Measurements from ENCODE around the gene CHD6. TPM values are rescaled to one million over a fixed set of nuclear protein-coding genes. Genes with fewer than 3 reads are reported as not detected.

CHD6 gene
- polyA plus RNA-seq, 3 donors: 44.6 to 53.8 (median 47.4) TPM

- DNase-seq (ENCODE audit: low read depth in 3 of 3, low spot score in 2 of 3): no peak
Measured at GRCh38 chr20:41373931-41374920, 244.0 kb downstream of the CHD6 start.

DNA sequence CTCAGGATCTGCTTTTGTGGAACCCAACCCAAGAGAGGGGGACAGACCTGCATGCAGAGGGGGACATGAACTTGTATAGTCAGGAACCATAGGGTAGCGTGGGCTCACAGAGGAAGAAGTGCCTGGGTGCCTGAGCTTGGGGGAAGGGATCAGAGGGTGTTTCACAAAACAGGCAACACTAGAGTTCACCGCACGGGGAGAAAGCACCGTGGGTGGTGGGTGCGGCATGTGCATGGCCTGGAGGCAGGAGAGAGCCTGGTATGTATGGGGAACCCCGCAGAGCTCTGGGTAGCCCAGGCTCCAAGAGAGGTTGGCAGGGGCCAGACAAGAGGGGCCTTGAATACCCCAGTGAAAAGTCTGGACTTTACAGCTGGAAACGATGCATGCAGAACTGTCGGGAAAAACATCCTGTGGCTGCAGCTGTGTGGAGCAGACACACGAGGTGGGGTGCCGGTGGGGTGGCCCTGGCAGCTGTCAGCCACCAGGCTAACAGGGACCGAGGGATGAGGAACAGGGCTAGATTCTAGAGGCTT, 244.9 kb downstream of the CHD6 start:
- no peak for DNase-seq (ENCODE audit: low read depth in 3 of 3, low spot score in 2 of 3)

- no peak for DNase-seq (ENCODE audit: low read depth in 3 of 3, low spot score in 2 of 3)
Measured at GRCh38 chr20:41371371-41371770, 246.8 kb downstream of the CHD6 start.

DNA sequence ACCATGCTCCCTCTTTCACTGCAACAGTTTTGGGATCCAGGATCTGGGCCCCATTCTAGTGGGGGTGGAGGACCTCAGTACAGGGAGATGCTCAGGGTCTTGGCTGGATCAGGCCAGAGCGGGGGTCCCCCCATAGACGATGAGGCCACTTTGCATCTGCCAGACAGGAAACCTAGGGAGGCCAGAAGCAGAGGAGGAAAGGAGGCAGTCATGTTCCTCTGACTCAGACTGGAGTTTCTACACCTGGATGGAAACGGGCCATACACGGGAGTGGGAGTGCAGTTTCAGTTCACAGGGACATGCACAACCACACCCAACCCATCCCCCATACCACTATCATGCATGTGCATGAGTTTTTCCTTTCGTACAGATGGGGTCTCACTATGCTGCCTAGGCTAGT, 248.0 kb downstream of the CHD6 start:
- no peak for DNase-seq (ENCODE audit: low read depth in 3 of 3, low spot score in 2 of 3)

DNA sequence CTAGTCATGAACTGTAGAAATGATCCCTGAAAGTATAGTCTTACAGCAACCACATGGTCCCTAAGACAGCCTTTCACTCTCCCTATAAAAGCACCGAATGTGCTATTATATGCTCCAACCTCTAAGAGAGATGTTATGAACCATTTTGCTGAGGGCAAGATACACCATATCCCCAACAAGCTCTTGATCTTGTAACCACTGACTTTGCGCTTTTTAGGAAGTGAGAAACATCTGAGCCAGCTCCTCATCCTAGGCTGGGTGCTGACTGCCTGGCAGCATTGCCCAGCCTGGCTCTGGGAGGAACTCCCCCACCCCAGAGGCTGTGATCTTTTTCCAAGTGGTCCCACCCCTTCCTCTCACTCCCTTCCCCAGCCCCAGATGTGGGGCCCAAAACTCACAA, 248.5 kb downstream of the CHD6 start:
- DNase-seq (ENCODE audit: low read depth in 3 of 3, low spot score in 2 of 3): no peak

GRCh38 chr20:41367956-41368355, 250.2 kb downstream of the CHD6 start:
- DNase-seq (ENCODE audit: low read depth in 3 of 3, low spot score in 2 of 3): no peak

DNA sequence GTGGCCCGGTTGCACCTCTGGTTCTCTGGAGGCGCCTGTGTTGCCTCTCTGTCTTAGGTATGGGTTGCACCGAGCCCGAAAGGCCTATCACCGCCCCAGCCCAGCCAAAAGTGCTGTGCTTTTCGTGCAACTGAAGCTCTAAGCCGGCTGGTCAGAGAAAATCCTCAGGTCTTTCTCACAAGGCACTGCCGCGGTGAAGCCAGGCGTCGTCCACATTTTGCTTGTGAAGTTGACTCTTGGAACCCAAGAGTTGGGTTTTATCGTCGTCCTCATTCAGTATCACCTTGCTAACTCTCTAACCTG, 250.8 kb downstream of the CHD6 start:
- DNase-seq (ENCODE audit: low read depth in 3 of 3, low spot score in 2 of 3): no peak

DNA sequence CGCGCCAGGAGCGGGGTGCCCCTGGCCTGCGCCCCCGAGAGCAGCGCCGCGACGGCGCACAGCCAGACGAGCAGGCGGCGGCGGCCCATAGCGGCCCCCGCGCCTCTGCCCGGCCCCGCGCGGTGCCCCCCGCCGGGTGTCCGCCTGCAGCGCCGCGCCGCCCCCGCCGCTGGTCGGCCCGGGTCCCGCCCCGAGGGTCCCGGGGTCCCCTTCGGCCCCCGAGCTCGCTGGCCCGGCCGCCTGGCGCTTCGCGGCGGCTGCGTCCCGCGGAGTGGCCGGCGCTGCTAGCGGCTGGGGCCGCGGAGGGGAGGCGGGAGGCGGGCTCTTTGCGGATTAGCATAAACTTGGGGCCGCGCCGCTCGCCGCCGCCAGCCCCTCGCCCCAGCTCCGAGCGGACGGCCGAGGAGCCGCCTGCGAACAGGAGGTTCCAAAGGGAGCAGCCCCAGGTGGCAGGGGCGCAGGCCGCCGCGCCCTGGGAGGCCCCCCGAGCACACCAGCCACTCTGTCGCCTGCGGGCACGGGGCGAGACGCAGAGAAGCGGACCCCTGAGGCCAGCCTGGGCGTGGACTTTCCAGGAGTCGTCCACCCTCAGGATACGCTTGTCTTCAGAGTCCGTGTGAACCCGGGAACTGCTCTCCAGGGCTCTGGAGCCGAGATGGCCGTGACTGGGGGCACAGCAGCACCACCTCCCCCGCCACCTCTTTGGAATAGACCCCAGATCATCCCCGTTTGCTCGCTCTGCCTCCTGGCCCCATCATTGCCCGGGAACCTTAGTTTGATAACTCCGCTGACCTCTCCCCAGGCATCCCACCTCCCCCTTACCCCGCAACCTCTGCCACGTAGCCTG, 251.4 kb downstream of the CHD6 start, which contains the start of gene EMILIN3:
Gene EMILIN3, minus strand, starts transcription at position 273 of the 847 bp plus-strand sequence. Its CDS starts 184 bp downstream, at position 89.
- no peak for DNase-seq (ENCODE audit: low read depth in 3 of 3, low spot score in 2 of 3)

- DNase-seq (ENCODE audit: low read depth in 3 of 3, low spot score in 2 of 3): no peak
Measured at GRCh38 chr20:41365777-41366545, 252.2 kb downstream of the CHD6 start.

GRCh38 chr20:41364967-41365765, 253.0 kb downstream of the CHD6 start:
- DNase-seq (ENCODE audit: low read depth in 3 of 3, low spot score in 2 of 3): no peak

DNA sequence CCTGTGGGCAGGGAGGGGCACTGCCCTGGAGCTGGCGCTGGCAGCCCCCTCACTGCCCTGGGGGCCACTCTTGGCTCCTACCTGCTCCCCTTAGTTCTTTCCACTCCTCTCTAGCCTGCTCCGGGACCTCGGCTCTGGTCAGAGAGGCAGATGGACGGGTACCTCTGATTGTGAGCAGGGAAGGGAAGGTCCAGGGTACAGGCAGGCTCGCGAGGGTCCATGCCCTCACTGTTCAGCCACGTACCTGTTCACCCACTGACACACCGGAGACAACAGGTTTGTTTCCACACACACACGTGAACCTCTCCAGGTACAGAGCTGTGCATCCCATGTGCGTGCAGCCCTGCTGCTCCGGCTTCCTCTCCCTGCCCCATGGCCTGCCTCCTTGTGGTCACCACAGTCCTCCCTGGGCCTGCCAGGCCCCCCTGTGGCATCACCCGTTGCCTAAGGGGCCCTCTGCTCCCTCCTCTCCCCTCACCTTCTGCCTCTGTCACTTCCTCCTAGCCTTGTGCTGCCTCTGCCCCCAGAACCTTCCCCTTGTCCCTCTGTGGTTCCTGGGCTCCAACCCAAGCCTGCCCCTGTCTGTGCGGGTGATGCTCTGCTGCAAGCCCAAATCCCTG, 253.8 kb downstream of the CHD6 start:
- no peak for DNase-seq (ENCODE audit: low read depth in 3 of 3, low spot score in 2 of 3)

GRCh38 chr20:41363601-41364000, 254.6 kb downstream of the CHD6 start:
- DNase-seq (ENCODE audit: low read depth in 3 of 3, low spot score in 2 of 3): no peak

DNA sequence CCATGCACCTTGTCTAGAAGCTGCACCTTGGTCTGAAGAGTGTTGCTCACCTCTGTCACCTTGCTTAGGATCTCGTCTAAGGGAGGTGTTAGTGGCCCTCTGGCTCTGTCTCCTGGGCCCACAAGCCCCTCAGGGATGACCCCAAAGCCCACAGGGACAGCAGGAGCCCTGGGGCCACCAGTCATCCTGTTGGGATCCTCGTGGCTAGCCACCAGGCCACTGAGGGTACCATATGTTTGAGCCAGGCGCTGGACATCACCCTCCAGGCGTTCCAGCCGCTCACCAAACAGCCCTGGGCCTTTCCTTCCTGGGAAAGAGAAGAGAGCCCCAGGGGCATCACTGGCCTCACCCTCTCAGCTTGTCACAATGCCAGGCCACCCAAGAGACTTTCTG, 255.4 kb downstream of the CHD6 start:
- no peak for DNase-seq (ENCODE audit: low read depth in 3 of 3, low spot score in 2 of 3)

- no peak for DNase-seq (ENCODE audit: low read depth in 3 of 3, low spot score in 2 of 3)
Measured at GRCh38 chr20:41361757-41362747, 256.1 kb downstream of the CHD6 start.

DNA sequence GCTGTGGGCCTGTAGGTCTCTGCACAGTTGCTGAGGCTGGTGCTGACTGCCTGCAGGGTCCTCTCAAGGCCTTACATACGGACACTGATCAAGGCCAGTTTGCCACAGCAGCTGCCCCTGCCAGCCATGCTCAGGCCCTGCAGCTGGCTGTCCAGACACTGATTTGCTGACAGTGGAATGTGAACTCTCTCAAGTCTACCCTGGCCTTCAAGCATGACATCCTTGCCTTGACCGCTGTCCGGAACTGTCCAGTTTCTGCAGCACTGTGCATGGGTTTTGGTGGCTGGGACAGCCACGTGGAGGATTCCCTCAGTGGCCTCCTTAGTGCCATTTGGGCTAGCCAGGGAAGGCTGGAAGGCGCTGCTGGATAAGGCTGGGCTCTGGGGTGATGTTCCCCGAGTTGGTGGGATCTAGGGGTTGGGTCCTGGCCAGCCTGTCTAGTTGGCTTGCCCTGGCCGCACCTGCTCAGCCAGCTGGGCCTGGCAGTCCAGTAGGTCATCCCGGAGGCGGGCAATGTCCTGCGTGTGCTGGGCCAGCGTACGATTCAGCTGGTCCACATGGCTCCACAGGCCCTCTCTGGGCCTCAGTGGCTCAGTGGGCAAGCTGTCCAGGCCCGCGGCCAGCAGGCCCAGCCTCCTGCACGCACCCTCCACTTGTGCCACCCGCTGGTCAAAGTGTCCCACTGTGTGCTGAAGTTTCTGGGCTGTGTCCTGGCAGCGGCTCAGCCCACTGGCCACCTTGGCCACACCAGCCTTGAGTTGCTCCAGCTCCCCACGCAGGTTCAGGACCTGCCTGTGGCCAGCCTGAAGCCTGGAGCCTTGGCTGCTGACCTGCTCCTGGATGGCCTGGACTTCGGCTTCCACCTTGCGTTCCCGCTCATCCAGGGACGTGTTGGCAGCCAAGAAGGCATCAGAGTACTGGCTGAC, 257.1 kb downstream of the CHD6 start:
- DNase-seq (ENCODE audit: low read depth in 3 of 3, low spot score in 2 of 3): no peak

DNA sequence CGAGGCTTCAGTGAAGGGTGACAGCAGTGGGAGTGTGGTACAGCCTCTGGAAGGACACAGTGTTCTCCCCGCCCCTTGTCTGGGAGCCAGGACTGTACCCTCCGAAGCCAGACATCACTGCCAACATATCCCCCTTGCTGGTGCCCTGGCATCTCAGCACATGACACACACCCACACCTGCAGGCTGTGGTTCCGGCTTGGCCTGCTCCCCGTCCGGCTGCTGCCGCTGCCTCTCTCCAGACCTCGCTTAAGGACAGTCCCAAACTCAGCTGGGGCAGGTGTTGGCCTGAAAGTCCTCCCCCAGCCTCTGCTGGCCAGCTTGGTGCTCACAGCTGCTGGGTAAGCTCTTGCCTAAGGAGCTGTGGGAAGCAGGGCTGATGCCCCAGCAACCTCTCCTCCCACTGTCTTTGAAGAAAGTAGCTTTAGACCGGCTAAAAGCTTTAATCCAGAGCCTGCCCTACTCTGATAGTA, 258.6 kb downstream of the CHD6 start:
- DNase-seq (ENCODE audit: low read depth in 3 of 3, low spot score in 2 of 3): no peak

- DNase-seq (ENCODE audit: low read depth in 3 of 3, low spot score in 2 of 3): no peak
Measured at GRCh38 chr20:41358717-41359116, 259.5 kb downstream of the CHD6 start.

All from right renal cortex interstitium (tissue), 3 donors.